Dedifferentiated amniotic fluid mesenchymal stem cell (primary cell): ENCODE results near the gene UNC5C.

Experiments
- DNase-seq: peaks from one replicate; pipeline ENCODE4 v3.0.0-alpha.2; 2016; ENCODE audit errors: extremely low spot score

The UNC5C gene

DNA sequence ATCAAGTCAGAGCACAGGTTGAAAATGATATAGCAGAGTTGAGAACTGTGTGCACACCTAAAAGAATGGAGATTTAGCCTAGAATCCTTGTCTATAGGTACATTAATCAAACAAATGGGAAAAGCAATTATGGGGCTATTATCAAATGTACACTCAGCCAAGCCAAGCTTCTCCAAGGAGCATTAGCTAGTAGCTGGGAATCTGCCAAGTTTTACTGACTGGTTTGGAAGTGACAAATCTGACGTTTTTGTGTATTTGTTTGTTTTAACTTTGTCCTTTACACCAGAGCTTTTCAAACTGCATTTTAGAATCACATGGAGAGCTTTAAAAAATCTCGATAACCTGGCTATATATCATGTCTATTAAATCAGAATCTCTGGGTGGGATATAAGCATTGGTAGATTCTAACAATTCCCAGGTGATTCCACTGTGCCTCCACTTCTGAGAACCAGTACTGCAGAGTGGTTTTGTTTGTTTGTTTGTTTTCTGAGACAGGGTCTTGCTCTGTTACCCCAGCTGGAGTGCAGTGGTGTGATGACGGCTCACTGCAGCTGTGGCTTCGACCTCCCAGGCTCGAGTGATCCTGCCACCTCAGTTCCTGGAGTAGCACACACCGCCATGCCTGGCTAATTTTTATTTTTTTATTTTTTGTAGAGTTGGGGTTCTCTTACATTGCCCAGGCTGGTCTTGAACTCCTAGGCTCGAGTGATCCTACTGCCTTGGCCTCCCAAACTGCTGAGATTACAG lies 279.8 kb downstream of the UNC5C start:
- DNase-seq: no peak

DNA sequence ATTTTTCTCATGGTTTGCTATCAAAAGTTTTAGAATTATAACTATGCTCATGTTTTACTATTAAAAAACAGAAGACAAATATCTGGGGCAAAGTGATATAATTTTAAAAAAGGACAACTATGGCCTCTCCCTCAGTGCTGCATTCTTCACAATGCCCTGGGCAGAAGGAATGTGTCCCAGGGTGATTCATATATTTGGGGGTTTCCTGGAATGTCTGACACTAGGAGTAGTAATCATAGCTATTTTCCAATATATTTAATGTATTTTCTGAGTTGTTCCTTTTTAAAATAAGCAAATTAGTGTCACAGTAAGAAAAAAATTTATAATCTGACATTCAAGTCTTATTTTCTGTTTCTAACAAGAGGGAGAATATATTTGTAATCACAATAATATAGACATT lies 281.7 kb downstream of the UNC5C start:
- DNase-seq: peak; percentile 36

DNA sequence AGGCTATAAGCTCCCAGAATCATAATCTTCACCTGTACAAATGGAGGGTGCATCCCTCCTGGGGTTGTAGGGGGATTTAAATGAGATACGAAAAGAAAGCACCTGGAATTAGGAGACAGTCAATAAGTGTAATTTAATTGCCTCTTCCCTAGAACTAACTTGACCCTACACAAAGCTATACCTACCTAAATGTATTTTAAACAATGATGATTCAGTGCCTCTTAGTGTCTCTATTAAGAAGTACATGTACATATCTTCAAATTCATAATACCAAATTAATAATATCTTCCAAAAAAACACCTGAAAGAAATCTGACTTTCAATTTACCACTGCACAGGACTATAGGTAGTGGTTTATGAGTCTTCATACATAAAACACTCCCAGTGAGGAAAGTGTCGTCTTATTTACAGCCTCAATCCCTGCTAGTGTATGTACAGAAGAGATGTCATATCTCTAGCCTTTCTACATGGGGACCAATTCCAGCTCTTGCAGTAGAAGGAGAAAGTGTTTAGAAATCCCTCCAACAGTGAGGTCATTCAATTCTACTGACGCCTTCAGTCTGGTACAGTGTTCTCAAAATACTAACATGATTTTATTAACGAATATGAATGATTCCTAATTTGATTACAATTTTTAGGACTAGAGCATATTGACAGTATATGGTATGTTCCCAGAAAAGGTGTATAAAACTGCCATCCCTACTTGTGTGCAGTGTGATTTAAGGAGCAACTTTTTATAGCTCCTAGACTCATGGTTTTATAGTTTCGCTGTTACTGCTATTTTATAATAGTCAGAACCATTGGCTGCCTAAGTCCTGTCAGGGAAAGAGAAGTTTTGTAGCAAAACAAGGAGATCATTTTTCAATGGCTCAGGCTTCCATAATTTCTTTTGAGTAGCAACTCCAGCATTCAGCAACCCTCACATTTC lies 282.7 kb downstream of the UNC5C start:
- DNase-seq: no peak

DNA sequence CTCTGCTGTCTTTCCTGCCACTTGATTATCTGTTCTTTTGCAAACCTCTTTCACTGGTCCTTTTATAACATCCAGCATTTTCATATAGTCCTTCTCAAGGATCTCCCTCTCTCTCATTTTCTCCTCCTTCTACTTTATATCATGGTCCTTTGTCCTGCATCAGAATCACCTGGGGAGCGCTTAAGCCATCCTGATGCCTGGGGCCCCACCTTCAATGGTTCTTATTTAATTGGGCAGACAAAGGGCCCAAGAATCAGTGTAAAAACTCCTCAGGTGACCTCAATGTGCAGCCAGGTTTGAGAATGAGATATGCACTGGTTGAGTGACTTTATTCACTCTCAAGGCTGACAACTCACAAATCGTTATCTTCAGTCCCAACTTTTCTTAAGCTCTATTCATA lies 283.9 kb downstream of the UNC5C start:
- no peak for DNase-seq

DNA sequence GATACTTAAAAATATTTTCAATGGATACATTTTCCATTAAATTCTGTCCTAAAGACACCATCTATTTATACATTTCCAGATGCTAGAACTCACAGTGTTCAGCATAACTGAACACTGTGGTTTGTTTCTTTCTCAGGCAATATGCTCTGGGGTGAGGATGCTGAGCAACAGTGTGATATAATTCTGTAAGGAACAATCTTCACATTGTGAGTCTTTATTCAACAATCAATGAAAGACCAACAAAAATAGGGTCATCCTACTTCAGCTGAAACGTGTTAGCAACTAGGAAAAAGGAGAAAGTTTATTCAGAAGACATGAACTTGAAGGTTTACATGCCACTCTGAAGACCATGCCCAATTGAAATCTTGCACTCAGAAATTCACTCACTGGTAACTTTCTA lies 284.8 kb downstream of the UNC5C start:
- no peak for DNase-seq

DNA sequence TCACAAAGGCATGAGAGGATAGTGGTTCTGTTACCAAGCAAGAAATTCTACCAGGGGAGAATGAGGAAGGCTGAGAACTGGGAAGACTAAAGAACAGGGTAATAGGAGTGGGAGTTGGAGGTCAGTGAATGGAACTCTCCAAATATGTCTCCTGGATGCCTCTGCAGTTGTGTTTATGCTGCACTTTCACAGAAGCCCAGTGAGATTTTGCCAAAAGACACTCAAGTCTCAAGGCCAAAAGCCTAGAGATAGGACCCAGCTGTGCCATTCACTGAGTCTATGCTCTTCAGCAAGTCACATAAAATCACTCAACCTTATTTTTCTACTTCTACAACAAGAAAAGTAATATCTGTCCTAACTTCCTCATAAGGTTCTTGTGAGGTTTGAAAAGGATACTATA lies 285.4 kb downstream of the UNC5C start:
- DNase-seq: no peak

DNA sequence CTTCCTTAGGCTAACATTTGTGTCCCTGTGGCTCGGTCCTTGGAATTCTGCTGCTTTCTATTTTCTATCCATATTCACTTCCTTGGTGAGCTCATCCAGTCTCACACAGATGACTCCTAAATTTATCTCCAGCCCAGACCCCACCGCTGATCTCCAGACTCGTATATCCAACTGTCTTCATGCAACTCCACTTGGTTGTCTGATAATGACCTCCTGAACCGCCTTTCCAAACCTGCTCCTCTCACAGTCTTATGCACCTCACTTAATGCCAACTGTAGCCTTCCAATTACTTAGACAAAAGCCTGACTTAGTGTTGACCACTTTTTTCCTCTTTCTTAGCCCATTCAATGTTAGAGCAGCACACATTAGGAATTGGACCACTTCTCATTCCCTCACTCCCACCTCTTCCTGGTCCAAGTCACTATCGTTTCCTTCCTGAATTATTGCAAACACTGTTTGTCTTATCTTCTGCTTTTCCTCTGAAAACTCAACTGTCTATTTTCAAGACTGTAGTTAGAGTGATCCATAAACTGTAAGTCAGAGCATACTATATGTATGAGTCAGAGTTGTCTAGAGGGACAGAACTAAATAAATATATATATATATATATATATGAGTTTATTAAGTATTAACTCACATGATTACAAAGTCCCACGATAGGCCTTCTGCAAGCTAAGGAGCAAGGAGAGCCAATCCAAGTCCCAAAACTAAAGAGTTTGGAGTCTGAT lies 292.5 kb downstream of the UNC5C start:
- no peak for DNase-seq

DNA sequence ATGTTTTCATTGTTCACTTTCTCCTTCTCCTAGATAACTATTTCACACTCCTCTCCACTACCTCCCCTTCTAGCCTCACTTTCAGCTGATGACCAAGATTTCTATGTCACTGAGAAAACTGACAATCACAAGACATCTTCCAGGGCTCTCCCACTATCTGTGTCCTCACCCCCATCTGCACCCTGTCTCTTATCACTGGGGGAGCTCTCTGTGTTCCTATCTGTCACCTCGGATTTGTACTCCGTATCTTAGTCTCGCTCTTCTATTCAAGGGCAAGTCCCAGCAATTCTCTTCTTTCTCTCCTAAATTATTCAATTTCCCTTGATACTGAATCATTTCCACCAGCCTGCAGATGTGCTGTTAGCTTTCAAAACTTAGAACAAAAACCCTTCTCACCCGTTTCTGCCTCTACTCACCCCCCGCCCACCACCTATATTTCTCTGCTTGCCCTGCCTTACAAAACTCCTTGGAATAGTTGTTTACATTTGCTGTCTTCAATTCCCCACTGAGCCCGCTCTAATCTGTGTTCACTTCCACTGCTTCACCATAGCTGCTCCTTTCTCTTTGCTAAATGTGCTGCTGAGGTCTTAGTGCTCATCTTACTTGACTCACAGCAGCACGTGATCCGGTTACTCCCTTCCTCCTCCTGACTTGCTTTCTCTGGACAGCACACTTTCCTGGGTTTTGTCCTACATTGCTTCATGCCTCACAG lies 293.2 kb downstream of the UNC5C start:
- DNase-seq: peak; percentile 51

DNA sequence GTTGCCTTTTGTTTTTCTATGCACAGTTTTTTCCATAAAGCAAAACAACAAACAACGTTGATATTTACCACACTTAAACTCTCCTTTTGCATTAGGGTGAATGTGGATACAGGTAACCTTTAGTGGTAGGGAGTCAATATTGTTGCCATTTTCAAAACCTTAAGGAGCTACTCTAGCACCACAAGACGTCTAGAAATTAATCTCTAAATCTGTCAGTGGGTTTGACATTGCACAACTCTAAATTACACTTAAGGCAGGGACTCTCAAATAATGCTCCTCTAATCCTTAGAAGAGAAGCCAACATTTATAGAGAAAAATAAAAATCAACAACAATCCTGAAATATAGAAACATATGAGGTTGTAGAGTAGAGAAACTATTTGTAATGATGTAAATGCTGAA lies 297.2 kb downstream of the UNC5C start:
- DNase-seq: no peak

DNA sequence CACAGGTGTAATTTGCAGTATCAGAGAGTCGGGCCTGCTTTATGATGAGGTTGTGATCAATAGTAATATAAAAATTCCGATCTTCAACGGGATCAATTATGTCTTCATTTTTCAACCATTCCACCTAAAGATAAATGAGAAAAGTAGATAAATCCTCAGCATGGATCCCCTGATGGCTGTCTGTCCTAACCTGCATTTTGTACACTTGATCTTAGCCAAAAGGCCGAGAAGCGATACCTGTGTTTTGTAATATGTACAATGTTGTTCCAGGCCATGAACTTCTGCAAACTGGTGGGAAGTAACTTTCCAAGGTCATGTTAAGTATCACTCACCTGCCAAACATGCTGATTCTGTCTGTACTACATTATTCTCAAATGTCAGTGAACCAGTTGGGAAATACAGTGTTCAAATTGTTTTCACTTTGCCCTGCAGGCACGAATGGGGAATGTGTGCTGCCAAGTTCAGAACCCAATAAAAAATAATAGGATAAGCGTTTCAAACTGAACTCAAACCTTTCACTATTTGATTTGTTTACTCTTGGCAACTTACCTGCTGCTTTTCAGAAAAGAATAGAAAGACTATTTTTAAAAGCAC lies 298.1 kb downstream of the UNC5C start:
- no peak for DNase-seq

DNA sequence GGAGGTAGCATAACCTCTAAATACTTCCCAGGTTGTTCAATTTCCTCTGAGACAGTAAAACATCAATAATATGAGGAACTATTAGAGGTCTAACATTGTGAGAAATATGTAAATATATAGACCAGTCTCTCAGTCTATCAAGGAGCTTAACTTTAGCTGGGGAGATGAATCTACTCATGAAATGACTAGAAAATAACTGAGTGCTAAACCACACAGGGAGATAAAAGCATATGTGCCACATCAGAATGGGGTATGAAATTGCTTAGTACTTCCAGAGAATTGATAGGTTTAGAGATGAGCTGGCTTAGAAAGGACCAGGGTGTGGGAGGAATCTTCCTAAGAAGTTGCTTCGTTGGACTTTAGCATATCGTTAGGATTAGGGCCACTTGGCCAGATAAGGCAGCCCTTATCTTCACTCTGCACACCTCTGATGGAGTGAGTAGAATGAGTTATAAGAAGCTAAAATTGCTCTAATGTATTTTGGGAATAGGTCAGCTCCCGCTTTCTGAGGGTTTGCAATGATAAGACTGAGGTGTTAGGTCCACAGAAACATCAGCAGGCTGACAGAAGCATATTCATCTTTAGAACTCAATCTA lies 299.2 kb downstream of the UNC5C start:
- no peak for DNase-seq

DNA sequence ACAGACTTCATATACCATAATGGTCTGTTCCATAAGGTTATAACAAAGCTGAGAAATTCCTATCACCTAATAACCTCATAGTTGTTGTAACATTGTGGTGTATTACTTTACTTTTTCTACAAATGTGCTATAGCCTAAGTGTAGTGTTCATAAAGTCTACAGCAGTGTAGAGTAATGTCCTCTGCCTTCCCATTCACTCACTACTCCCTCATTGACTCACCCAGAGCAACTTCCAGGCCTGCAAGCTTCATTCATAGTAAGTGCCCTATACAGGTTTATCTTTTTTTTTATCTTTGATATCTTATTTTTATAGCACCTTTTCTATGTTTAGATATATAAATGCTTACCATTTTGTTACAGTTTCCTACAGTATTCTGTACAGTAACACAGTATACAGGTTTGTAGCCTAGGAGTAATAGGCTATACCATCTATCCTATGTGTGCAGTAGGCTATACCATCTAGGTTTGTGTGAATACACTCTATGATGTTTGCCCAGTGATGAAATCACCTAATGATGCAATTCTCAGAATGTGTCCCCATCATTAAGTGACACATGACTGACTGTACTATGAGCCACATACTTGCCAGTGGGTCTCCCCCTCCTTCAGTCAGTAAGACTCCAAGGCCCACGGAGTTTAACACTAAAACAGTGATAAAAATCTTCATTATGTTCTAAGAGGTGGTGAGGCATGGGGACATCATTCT lies 299.9 kb downstream of the UNC5C start:
- no peak for DNase-seq

DNA sequence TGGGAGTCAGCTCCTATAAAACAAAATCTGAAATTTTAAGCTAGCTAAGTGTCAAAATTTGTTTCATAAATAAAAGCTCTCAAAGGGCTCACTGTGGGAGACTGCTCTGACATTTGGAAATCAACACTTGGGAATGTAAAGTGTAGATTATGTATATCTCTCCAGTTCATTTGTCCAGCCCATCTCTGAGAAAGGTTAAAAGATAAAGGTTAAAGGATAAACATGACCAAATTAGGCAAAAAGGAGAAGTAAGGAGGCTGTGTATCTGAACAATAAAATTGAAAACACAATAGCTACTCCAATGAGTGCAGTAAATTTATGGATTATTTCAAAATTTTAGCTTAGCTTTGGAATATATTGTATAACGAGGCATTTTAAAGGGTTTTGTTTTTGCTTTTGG lies 304.9 kb downstream of the UNC5C start:
- DNase-seq: no peak

DNA sequence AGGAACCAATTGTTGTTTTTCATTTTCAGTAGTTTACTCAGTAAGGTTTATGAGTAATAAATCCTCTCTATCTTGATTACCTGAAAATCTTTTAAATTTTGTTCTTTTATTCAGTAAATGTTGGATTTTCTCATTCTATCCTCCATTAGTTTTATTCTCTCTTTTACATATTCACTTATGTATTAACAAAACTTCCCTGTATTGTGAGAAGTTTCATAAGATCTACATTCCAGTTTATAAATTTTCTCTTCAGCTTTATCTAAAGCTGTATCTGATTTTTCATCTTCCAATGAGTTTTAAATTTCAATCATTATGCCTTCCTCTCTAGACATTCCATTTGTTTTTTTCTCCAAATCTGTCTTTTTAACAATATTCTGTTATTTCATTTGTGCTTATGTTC lies 310.2 kb downstream of the UNC5C start:
- DNase-seq: no peak

DNA sequence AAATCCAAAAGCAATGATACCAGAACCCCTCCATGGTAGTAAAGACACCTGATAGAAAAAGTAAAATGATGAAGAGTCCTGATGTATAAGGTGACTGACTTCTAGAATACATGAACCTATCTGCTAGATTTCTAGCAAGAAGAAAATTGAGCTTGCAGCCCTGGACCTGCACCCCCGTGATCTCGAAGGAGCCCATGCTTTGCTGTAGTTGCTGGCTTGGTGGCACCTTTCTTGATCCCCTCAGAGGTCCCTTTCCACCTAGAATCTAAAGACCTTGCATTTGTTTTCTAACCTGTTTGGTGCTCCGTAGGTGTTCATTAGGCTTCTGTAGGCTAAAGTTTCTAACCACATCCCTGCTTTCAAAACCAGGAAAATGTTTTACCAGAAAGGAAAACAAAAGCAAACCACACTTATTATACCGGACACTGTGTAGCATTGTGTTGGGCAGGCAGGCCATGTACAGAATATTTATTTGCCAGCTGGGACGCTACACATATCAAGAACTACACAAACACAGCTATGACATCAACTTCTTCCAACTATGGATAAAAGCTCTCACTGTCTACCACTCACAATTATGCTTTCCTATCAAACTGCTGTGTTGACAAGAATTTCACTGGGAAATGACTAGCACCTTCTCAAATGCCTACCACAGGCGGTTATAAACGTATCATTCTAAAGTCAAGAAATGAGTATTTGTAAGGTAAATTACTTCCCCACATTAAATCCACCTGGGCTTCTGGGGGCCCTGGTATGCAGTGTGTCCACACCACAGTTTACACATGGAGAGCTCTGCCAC lies 316.2 kb downstream of the UNC5C start:
- DNase-seq: no peak

DNA sequence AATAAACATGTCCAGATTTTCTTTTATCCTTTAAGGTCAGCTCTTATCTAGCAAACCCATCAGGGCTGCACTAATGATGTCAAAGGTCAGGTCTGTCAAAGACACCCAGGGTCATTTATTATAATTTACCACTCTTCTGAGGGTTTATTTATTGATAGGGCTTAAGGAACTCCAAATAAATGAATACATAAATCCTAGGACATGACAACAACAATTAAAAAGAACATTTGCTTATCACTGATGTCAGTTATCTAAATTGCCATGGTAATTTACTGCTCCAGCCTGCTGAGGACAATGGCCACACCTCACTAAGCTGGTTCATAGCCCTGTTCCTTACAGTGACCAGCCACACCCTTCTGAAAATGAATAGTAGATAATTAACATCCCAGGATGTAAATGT lies 317.1 kb downstream of the UNC5C start:
- no peak for DNase-seq

DNA sequence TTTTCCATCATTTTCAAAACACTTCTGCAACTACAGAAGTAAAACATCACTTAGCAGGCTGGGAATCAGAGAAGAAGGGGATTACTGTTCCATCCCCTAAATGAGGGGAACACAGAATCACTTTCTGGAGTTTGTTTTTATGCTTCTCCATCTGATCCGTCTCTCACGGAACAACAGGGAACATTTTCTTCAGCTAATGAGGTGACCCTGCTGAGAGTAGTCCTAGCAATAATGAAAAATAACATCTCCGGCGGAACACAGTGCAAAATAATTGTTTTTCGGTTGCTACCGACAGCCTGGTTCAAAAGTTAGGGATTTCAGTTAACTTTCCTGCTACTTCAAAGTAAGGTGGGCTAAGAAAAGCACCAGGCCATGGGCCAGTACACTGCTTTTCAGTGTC lies 322.9 kb downstream of the UNC5C start:
- no peak for DNase-seq

DNA sequence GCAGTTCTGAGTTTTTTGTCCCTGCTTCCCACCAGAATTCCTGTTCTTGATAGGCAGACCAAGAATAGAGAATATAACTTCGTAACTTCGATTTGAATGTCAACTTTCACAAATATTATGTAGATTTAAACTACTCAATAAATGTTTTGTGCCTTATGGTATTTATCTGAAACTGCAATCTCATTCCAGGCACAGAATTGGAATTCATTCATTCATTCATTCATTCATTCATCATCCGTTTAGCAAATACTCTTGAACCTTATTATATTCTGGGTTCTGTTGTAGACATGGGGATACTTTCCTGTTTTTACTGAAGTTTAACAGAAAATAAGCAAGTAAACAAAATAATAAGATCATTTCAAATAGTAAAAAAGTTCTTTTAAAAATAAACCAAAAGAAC lies 324.4 kb downstream of the UNC5C start:
- no peak for DNase-seq
